ENCODE data around the gene OR6J1. TPM values are rescaled to one million over a fixed set of nuclear protein-coding genes. Genes with fewer than 3 reads are reported as not detected.
A peak's percentile ranks its signal among the peaks of the same experiment; 100 is the strongest.
"Not testable (repeated sequence)": the region's sequence is repeated elsewhere in the genome, so short reads cannot be mapped to it uniquely, and the experiment has no call there.

The OR6J1 gene
- total RNA-seq, 2 donors from 2014 or later, result not detected

DNA sequence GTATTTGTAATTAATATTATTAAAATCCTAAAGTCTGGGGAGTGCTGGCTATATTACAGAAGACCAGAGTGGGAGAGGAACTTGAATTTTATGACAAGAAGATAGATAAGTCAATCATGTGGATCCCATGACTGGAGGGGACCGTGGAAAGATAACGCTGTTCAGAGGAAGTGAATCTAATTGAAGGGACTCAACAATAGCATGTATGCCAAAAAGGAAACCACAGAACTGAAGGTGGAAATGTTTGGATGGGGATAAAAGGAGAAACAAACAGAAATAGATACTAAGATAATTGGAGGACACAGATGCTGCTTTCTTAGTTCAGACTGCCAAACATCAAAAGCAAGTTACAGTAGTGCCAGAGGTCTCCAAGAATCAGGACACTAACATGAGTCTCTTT, 21.1 kb downstream of the OR6J1 start:
- 18% methylated on average over 2 of the region's 2 CpGs for WGBS

DNA sequence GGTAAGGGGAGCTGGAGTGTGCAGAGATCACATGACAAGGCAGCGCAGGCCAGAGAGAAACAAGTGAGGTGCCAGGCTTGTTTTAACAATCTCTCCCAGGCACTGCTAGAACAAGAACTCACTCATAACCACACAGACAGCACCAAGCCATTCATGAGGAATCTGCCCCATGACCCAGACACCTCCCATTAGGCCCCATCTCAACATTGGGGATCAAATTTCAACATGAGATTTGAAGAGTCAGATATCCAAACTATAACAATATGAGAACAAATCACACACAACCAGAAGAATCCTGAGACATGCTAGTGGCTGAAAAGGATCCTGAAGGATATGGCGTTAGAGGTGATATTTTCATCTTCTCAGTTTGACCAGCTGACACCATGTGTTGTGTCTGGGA, 21.9 kb downstream of the OR6J1 start:
- WGBS, result 70% methylated on average over 2 of the region's 2 CpGs
- H3K27me3 ChIP-seq (replicated peaks; ENCODE audit: insufficient read depth), result no peaks in the 10 kb centered on the region

More for the DNA sequence above, 21.1 kb downstream of the OR6J1 start:
- Histone ChIP-seq H3K4me3 (no peak overlapping the region), H3K4me1 (replicated peaks) (no peaks in the 10 kb centered on the region), H3K36me3 (no peaks in the 10 kb centered on the region), H3K9me3 (no peaks in the 10 kb centered on the region), H3K27me3 (replicated peaks; ENCODE audit: insufficient read depth) (no peaks in the 10 kb centered on the region), H3K27ac (no peak overlapping the region)
- TF ChIP-seq POLR2AphosphoS5 (IDR thresholded peaks at IDR 0.05), result no peak
- TF ChIP-seq, protein P1, sequence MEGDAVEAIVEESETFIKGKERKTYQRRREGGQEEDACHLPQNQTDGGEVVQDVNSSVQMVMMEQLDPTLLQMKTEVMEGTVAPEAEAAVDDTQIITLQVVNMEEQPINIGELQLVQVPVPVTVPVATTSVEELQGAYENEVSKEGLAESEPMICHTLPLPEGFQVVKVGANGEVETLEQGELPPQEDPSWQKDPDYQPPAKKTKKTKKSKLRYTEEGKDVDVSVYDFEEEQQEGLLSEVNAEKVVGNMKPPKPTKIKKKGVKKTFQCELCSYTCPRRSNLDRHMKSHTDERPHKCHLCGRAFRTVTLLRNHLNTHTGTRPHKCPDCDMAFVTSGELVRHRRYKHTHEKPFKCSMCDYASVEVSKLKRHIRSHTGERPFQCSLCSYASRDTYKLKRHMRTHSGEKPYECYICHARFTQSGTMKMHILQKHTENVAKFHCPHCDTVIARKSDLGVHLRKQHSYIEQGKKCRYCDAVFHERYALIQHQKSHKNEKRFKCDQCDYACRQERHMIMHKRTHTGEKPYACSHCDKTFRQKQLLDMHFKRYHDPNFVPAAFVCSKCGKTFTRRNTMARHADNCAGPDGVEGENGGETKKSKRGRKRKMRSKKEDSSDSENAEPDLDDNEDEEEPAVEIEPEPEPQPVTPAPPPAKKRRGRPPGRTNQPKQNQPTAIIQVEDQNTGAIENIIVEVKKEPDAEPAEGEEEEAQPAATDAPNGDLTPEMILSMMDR (IDR thresholded peaks at IDR 0.05), result no peak
- no peak for TF ChIP-seq POLR2A (IDR thresholded peaks at IDR 0.05)
- no peak for DNase-seq (ENCODE audit: low spot score)
- intact Hi-C loops (cut with DNase I), result no loop called here

DNA sequence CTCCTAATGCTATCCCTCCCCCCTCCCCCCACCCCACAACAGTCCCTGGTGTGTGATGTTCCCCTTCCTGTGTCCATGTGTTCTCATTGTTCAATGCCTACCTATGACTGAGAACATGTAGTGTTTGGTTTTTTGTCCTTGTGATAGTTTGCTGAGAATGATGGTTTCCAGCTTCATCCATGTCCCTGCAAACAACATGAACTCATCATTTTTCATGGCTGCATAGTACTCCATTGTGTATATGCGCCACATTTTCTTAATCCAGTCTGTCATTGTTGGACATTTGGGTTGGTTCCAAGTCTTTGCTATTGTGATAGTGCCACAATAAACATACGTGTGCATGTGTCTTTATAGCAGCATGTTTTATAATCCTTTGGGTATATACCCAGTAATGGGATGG, 28.4 kb downstream of the OR6J1 start:
- WGBS, result 89% methylated on average over 2 of the region's 2 CpGs
- H3K27me3 ChIP-seq (replicated peaks; ENCODE audit: insufficient read depth); H3K27ac ChIP-seq; H3K36me3 ChIP-seq; H3K4me3 ChIP-seq; DNase-seq (ENCODE audit: low spot score); intact Hi-C loops (cut with DNase I); H3K9me3 ChIP-seq; H3K4me1 ChIP-seq (replicated peaks): not testable (repeated sequence)

More for the DNA sequence above, 21.9 kb downstream of the OR6J1 start:
- intact Hi-C loops (cut with DNase I), result no loop called here
- no peak for DNase-seq (ENCODE audit: low spot score)
- Histone ChIP-seq H3K36me3 (no peaks in the 10 kb centered on the region), H3K4me3 (no peak overlapping the region), H3K27ac (no peak overlapping the region), H3K4me1 (replicated peaks) (no peaks in the 10 kb centered on the region), H3K9me3 (no peaks in the 10 kb centered on the region)
- TF ChIP-seq, protein P1 (IDR thresholded peaks at IDR 0.05), result no peak
- TF ChIP-seq POLR2A (IDR thresholded peaks at IDR 0.05), result no peak
- TF ChIP-seq POLR2AphosphoS5 (IDR thresholded peaks at IDR 0.05), result no peak

DNA sequence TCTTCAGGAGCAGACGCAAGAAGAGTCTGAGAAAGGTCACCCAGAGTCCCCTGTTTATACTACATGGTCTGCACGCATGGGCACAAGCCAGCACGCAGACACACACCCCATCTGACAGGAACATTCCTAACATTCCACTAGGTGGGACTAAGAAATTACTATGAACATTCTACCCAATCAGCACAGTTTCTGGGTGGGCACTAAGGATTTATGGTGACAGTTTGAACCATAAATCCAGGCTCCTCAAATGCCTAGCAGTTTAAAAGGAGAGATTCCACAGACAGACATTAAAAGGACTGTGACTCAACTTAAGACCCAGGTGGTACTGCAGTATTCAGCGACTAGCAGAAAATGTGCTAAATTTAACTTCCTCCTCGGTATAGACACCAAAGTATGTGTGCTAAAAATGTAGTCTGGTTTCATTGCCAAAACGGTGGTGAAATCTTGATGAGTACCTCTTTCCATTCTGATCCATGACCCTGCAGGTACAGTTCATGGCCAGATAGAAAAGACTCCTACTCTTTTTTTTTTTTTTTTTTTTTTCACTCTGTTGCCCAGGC, 29.8 kb downstream of the OR6J1 start:
- H3K27ac ChIP-seq, result peak overlapping the region; percentile 41 to 57
- 15% methylated on average over 6 of the region's 6 CpGs for WGBS

DNA sequence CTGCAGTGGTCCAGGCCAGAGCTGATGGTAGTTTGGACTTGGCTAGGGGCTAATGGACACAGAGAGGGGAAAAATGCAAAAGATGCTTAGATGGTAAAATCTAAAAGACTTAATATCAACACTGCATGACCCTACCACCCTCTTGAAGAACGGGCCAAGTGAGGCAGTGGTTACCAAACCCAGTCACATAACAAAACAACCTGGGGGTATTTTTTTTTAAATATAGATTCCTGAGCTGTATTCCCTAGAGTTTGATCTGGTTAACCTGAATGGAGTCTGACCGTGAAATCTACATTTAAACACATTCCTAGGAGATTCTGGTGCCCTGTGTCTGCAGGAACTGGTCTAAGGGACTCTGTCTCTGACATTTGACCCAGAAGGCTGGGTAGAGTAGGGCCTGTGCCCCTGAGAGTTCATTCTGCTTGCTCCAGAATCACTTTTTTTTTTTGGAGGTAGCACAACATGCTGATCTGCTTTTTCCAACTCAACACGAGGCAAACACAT, 30.4 kb downstream of the OR6J1 start:
- TF ChIP-seq POLR2AphosphoS5 (IDR thresholded peaks at IDR 0.05) (no peak), POLR2A (IDR thresholded peaks at IDR 0.05) (no peak)
- TF ChIP-seq, protein P1 (IDR thresholded peaks at IDR 0.05), result no peak
- Histone ChIP-seq H3K27me3 (replicated peaks; ENCODE audit: insufficient read depth) (no peaks in the 10 kb centered on the region), H3K4me3 (no peak overlapping the region), H3K4me1 (replicated peaks) (no peaks in the 10 kb centered on the region), H3K9me3 (no peaks in the 10 kb centered on the region), H3K36me3 (peaks cover 0 to 3% of the 10 kb centered on the region in 2 donors), H3K27ac (peak overlapping the region; percentile 41 to 57)
- intact Hi-C loops (cut with DNase I), result no loop called here
- DNase-seq (ENCODE audit: low spot score), result no peak
- 45% methylated on average over 3 of the region's 3 CpGs for WGBS

More for the DNA sequence above, 29.8 kb downstream of the OR6J1 start:
- intact Hi-C loops (cut with DNase I), result no loop called here
- peak; percentile 50 for DNase-seq (ENCODE audit: low spot score)
- Histone ChIP-seq H3K9me3 (no peaks in the 10 kb centered on the region), H3K4me3 (no peak overlapping the region), H3K27me3 (replicated peaks; ENCODE audit: insufficient read depth) (no peaks in the 10 kb centered on the region), H3K36me3 (peaks cover 0 to 3% of the 10 kb centered on the region in 2 donors), H3K4me1 (replicated peaks) (no peaks in the 10 kb centered on the region)
- TF ChIP-seq POLR2AphosphoS5 (IDR thresholded peaks at IDR 0.05) (peak; percentile 84), POLR2A (IDR thresholded peaks at IDR 0.05) (no peak)
- TF ChIP-seq, protein P1 (IDR thresholded peaks at IDR 0.05), result no peak
